HT1080 (cell line): Measurements from ENCODE around the gene FAM89A. TPM values are rescaled to one million over a fixed set of nuclear protein-coding genes. Genes with fewer than 3 reads are reported as not detected.

Experiments used
- DNase-seq: peaks from one replicate; pipeline ENCODE4 v3.0.0-alpha.2; 2015; ENCODE audit warnings: low read depth
- polyA plus RNA-seq, 2 experiments: library from polyadenylated mRNA; depleted of rRNA; stranded (reverse); fragments of >200 nt; gene quantifications; 2 replicates each; pipeline ENCODE4 v1.2.3, GENCODE V29; 2015
- total RNA-seq: library from RNA; depleted of rRNA; stranded (reverse); fragments of >200 nt; shearing (Covaris generic); gene quantifications from 2 replicates; pipeline ENCODE4 v1.2.3, GENCODE V29; 2014; rRNA removed

FAM89A gene
- total RNA-seq: 14.4 and 21.4 TPM in 2 replicates
- polyA plus RNA-seq (2015; cell fraction: cytosol; rRNA removed): 15.0 and 15.1 TPM in 2 replicates
- polyA plus RNA-seq (2015; cell fraction: nucleus; rRNA removed): 3.6 and 3.7 TPM in 2 replicates

DNA sequence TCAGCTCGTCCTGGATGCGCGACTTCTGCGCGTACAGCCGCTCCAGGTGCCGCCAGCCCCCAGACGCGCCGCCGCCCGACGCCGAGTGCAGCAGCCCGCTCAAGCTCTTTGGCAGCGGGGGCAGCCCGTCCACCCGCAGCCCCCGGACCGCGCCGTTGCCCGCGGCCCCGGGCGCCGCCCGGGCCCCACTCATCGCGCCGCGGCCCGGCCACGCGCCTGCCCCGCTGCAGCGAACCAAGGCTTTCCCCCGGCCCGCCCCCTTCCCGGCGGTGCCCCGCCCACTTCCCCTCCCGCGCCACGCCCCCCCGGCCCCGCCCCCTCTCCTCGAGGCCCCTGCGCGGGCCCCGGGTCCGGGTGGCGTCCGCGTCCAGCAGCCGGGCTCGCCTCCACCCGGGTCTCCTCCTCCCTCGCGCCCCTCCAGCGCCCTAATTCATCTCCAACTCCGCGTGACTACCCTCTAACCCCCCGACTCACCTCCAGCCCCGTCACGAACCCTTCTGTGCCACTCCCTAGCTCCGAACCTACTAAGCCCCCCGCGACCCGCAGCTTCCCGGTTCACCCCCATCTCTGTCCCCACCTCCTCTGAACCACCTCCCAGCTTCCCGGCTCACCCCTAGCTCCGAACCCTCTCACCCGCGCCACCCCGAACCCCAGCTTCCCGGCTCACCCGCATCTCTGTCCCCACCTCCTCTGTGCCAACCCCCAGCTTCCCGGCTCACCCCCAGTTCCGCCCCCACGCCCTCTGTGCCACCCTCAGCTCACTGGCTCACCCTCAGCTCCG is at the start of gene FAM89A:
TSS of gene FAM89A (minus strand) at position 236 of the 781 bp plus-strand sequence. CDS start at position 193, 43 bp downstream.
- DNase-seq: no peak

DNA sequence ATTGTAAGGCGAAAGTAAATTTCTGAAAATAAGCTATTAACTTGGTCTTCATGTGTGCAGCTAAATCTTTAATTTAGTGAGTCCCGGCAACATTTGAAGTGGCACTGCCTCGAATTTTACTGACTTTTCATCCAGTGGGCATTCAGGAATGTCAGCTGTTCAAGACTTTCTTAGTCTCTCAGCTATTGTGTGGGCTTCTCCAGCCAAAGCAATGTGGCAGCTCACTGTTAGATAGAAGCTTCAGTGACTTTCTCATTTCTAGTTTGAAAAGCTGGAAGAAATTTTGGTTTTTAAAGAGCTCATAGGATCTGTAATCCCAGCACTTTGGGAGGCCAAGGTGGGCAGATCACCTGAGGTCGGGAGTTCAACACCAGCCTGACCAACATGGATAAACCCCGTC is 44.3 kb upstream of the FAM89A start:
- no peak for DNase-seq

DNA sequence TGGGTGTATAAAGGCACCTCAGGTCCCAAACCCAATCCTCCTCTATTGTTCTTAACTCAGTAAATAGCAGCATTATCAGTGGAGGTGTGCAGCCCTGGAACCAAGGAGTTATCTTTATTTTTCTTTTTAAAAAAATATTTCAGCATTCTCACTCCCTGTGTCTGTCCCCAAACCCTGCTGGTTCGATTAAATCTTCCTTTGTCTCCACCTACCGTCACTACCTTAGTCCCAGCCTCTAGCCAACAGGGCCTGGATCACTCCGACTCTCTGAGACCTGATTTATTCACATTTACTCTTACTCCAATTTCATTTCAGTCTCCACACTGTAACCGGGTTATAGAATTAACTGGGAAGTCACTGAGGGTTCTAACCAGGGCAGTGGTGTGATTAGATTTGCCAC is 39.1 kb upstream of the FAM89A start:
- no peak for DNase-seq

DNA sequence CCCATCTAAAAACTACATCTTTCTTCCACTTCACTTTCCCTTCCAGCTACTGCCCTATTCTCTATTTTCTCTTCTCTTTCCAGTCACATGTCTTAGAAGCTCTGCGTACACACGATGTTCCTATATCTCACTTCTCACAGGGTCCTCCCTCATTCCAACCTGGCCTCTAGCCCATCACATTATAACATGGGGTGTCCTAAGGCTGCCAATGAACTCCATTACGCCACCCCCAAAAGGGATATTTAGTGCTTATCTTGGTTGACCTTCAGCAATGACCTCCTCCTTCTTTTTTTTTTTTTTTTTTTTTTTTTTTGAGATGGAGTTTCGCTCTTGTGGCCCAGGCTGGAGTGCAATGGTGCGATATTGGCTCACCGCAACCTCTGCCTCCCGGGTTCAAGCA is 38.2 kb upstream of the FAM89A start:
- no peak for DNase-seq

DNA sequence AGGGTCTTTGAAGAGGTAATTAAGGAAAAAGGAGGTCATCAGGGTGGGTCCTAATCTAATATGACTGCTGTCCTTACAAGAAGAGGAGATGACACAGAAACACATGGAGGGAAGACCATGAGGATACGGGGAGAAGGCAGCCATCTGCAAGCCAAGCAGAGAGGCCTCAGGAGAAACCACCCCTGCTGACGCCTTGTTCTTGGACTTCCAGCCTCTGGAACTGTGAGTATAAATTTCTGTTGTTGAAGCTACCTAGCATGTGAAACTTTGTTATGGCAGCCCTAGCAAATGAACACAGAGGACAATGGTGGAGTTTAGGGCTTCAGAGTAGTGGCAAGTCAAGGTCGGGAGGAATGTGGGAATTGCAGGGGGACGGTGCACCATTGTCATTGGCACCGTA is 36.7 kb upstream of the FAM89A start:
- DNase-seq: no peak

DNA sequence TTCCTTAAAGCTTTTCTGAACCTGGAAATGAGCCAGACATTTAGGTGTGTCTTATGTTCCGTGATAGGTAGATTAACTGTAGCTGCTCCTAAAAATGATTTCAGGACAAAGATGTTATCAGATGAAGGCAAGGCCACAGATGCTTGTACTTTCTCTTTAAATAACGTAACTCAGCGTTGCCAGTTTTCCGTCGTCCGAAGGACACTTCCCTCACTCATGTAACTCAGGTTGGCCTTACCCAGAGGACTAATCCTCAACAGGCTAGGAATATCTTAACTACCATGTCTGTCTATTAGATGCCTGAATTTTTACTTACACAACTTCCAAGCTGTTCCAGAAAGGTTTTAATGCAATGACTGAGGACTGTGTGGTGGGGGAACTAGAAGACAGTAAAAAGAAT is 35.4 kb upstream of the FAM89A start:
- DNase-seq: no peak

DNA sequence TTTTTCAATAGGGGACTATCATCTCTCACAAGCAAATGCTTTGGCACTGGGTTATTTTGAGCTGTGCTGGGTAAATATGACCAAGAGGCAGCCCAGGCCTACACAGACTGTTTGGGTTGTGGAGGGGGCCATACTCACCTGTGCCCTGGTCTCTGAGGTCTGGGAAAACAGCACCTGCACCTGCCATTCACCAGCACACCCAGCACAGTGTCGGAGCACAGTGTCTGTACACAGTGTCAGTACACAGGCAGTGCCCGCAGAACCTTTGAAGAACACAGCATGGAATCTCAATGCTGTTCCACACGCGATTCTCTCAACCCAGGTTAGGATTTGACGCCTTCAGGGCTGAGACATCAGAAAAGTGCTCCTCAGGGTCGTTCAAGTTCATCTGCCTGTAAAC is 35.0 kb upstream of the FAM89A start:
- DNase-seq: no peak

DNA sequence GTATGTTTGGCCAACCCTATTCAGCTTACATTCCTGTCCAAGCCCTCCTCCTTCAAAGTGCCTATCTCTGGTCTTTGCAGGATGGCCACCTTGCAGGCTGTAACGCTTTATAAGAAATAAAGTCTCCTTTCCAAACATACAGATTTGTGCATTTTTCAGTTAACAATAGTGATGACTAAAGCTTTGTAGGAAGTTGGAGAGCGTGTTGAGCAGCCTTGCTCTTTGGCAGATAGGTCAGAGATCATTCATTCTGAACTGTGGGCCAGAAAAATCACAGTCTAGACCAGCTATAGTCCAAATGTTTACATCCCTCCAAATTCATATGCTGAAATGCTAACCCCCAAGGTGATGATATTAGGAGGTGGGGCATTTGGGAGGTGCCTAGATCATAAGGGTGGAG is 34.0 kb upstream of the FAM89A start:
- DNase-seq: no peak

DNA sequence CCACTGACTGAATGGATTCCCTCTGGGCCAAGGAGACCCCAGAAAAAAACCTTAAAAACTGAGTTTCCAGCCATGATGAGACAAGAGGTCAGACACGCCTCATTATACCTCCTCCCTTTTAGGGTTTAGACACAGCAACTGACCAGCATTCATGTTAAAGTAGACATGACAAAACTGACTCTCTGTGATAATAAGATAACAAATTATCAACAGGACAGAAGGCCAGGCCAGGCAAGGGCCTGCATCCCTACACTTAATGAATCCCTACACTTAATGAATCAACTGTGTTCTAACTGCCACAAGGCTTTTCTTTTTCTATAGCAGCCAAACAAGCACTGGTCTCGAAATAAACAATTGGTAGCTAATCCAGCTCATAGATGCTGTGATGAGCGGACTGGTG is 33.3 kb upstream of the FAM89A start:
- DNase-seq: no peak

DNA sequence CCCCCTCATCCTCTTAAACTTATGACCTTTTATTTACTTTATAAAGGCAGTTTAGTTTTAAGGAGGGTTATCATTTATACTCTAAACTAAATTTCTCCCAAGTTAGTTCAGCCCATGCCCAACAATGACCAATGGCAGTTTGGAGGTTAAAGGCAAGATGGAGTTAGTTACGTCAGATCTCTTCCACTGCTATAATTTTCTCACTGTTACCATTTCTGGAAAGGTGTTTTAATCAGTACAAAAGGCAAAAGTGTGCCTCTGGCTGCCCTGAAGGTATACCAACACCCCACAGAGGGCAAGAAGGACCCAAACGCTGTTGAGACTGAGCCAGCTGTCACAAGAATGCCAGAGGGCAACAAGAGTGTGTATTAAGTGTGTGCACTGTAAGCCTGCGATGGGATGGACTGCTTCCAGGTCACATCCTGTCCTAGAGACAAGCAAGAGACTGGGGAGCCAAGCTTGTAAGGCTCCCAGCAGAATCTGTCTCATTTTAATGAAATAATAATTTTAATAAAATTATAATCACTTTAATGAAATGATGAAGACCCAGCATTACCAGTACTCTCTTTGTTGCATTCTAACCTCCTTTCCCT is 32.5 kb upstream of the FAM89A start:
- DNase-seq: no peak

DNA sequence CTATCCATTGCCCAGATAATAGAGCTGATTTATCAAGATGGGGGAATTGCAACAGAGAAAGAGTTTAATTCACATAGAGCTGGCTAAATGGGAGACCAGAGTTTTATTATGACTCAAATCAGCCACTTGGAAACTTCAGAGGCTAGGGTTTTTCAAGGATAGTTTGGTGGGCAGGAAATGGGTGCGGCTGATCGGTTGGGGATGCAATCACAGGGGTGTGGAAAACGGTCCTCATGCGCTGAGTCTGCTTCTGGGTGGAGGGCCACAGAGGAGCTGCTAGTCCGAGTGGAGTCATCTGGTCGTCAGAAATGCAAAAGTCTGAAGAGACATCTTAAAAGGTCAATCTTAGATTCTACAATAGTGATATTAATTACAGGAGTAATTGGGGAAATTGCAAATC is 32.0 kb upstream of the FAM89A start:
- DNase-seq: no peak

DNA sequence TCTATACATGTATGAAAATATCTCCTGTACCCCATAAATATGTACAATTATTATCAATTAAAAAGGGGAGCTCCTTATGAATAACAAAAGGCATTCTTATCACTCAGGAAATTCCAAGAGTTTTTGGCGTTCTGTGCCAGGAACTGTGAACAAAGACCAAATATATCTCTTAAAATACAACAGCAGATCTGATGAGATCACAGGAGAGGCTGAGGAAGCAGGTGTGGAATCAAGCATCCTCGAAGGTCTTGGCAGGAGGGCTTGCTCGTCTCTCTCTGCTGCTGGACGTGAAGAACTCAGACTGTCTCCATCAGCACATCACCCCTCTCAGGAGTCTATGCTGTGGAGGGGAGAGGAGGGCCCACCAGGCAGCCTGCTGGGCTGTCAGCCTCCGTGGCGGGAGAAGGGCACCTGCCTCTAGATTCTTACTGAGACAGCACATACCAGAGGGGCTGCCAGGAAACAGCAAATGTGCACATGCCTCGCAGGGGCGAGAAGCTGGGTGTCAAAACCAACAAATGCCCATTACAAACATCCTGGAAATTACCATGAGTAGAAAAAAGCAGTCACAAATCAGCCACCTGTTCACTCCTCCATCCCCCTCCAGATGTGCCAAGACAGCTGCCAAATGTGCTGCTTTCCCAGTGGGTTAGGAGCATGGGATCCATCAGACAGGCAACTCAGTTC is 30.8 kb upstream of the FAM89A start:
- DNase-seq: no peak

DNA sequence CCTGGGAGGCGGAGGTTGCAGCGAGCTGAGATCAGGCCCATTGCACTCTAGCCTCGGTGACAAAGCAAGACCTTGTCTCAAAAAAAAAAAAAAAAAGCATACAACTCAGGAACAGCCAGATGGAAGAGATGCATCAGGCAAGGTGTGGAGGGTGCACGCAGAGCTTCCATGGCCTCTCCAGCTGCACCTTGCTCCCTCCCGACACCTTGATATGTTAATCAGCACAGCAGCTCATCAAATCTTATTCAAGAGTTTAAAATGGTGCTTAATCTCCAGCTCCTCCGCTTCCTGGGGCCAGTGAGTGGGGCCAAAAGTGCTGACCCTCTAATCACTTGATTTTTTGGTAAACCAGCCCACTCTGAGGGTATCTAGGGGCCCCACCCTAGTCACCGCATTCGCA is 29.3 kb upstream of the FAM89A start:
- no peak for DNase-seq

DNA sequence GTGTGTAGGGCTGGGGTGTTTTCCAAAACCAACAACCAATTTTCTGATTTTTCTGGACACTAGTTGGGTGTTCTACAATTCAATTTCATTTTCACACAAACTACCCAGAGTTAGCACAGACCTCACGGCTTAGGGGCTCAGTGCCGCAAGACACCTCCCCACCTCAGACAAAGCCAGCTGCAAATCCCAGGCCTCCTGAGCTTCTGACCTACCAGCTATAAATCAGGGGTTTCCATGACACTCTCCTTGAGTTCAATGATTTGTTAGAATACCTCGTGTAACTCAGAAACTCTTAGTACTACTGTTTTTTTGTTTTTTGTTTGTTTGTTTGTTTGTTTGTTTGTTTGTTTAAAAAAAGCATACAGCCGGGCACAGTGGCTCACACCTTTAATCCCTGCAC is 28.7 kb upstream of the FAM89A start:
- DNase-seq: no peak

DNA sequence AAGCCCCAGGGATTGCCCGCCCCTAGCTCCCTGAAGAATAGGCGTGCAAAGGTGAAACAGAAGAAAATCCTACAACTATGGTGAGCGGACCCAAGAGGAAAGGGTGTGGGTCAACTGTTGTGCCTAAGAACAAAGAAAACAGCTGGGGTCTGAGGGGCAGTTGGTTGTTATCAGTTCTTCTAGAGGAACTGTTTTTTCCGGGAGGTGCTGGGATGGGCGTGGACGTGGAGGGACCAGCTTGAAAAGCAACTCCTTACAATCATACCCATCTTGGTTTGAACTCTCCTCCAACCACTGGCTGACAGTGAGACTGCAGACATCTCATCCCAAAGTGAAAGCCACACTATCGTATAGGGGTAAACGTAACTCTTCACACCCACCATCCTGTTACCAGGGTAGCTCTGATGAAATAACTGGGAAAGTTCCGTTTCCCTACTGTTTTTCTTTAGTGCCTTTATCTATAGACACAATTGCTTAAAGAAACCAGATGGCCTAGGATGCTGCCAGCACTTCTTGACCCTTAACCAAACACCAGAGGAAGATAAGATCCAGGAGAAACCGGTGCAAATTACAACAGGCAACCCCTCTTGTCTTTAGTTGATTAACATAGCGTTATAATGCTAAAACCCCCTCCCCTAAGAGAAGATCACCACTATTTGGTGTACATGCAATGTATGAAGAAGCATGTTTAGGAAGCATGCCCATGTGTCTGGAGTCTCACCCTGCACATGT is 25.6 kb upstream of the FAM89A start:
- DNase-seq: no peak

DNA sequence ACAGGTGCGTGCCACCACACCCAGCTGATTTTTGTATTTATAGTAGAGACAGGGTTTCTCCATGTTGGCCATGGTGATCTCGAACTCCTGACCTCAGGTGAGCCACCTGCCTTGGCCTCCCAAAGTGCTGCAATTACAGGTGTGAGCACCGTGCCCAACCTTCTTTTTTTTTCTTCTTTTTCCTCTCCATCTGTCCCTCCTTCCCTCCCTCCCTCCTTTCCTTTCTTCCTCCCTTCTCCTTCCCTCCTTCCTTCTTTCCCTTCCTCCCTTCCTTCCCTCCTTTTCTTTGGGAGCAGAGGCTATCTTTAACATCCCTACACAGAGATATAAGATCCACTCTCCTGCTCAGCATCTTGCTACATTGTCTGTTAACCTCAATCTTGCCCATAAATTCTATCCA is 24.4 kb upstream of the FAM89A start:
- DNase-seq: no peak

DNA sequence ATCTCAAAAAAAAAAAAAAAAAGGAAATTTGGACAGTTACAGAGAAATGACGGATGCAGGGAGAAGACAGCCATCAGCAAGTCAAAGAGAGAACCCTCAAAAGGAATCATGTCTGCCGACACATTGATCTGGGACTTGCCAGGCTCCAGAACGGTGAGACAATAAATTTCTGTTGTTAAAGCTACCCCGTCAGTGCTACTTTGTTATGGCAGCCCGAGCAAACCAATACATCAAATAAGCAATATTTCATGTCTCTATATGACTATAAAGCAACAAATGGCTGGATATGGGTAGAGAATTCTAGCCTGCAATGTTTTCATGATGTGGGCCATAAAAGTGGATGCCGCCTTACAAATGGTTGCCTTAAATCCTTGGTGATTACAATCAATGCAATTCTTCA is 23.3 kb upstream of the FAM89A start:
- no peak for DNase-seq

DNA sequence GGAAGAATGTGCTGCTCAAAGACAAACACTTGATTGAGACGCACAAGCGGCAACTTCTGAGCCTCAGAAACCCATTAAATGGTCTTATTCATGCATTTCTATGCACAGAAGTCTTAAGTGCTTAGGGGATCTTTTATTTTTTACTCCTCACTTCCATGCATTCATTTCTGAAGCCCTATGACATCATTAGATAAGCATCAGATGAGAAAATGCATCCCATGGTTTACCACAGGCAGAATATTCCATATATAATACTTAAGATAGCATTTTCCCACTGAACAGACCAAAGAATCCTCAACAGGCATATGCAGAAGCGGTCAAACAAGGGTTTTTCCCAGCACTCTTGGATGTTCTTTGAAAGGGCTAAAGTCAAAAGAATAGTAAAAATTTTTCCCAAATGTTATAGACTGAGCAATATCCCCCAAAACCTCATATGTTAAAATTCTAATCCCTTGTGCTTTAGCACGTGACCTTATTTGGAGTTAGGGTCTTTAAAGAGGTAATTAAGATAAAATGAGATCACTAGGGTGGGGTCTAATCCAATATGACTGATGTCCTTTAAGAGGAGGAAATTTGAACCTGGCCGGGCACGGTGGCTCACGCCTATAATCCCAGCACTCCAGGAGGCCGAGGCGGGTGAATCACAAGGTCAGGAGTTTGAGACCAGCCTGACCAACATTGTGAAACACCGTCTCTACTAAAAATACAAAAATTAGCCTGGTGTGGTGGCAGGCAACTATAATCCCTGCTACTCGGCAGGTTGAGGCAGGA is 22.6 kb upstream of the FAM89A start:
- no peak for DNase-seq

DNA sequence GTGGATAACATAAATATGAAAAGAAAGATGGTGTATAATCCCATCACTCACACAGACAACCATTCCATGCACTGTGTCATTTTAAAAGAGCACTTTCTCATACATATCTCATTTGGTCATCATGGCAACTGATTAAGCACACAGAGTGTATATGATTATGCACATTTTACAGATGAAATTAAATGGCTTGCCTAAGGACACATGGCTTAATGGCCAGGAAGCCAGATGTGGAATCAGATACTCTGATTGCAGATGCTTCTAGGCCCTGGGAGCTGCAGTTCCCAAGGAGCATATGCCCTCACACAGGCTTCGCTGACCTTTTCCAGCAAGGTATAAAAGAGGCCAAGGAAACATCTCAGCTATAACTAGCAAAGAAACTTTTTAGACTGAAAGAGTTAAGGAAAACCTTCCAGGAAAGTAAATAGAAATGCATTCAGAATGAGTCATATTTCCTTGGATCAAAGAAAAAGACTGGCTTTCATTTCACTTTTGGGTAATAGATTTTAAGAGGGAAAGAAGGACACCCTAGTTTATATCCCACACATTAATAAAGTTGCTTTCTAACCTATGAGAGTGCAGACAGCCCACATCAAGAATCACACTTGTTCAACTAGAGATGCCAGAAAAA is 19.6 kb upstream of the FAM89A start:
- DNase-seq: peak; percentile 44

DNA sequence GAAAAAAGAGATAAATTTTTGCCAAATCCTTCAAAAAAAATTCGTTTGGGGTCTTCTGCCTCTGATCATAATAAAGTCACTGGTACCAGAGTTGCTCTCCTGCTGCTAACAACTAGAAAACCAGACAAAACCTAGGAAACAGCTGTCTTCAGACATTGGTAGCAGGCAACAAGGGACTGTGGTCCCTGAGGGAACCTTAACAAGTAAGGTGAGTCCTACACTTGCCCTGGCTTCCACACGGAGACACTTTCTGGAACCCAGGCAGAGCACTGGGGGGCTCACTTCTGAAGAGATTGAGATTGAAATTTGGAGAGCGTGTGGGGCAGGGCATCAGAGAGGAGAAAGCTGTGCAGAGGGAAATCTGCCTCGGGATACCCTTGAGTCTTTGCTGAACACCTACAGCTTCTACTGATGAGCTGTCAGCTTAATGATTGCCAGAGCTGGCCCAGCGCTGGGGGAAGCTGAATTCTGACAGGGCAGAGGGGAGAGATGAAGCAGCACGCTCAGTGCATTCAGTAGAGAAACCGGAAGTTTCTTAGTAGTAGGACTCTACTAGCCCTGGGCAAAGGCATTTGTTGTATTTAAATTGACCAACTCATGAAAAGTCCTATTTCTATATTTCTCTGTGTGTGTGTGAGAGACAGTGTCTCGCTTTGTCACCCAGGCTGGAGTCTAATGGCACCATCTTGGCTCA is 18.5 kb upstream of the FAM89A start:
- no peak for DNase-seq
